HCT116 (cell line): ENCODE measurements around the gene GNB5.

Source experiments
- EGR1 ChIP-seq: IDR thresholded peaks from 2 replicates; pipeline ENCODE4 v1.6.1; 2012; ENCODE audit warnings: low read depth
- EZH2 ChIP-seq: fragments of 200-600 bp; sonication (generic); IDR thresholded peaks from 2 replicates; pipeline ENCODE4 v1.6.1; 2017; ENCODE audit warnings: antibody characterized with exemption, mixed run types
- POLR2A ChIP-seq: IDR thresholded peaks from 2 replicates; pipeline ENCODE4 v1.7.0; 2011; ENCODE audit warnings: borderline replicate concordance; ENCODE audit not compliant: insufficient read depth, insufficient read length; ENCODE audit errors: extremely low read depth
- REST ChIP-seq: IDR thresholded peaks from 2 replicates; pipeline ENCODE4 v1.6.1; 2012; ENCODE audit warnings: low read depth
- SP1 ChIP-seq: IDR thresholded peaks from 2 replicates; pipeline ENCODE4 v1.6.1; 2012; ENCODE audit warnings: low read depth
- SRF ChIP-seq: IDR thresholded peaks from 2 replicates; pipeline ENCODE4 v1.6.1; 2012; ENCODE audit warnings: low read depth
- TCF7L2 ChIP-seq: IDR thresholded peaks from 2 replicates; pipeline ENCODE4 v1.7.0; 2011; ENCODE audit warnings: borderline replicate concordance, inconsistent platforms; ENCODE audit not compliant: insufficient read depth, insufficient read length; ENCODE audit errors: extremely low read depth
- YY1 ChIP-seq: IDR thresholded peaks from 2 replicates; pipeline ENCODE4 v1.6.1; 2011; ENCODE audit warnings: low read length, low read depth, moderate library complexity, mild to moderate bottlenecking; ENCODE audit not compliant: insufficient replicate concordance; ENCODE audit errors: extremely low read depth
- ZNF274 ChIP-seq: fragments of 200-500 bp; sonication (Bioruptor generic); IDR thresholded peaks from 2 replicates; pipeline ENCODE4 v1.6.1; 2014; ENCODE audit warnings: mild to moderate bottlenecking, low read depth, low read length, inconsistent platforms
- TF ChIP-seq, protein P1 (sequence below), 3 experiments: fragments of 200-600 bp in 1 of 3; sonication (generic) in 1 of 3; IDR thresholded peaks in 2 of 3; conservative IDR thresholded peaks in 1 of 3; 2 replicates each; pipeline ENCODE4 v1.5.1; 2012 to 2017; ENCODE audit warnings: low read depth in 2 of 3, low read length in 2 of 3, antibody characterized with exemption in 1 of 3, borderline replicate concordance in 1 of 3, control low read depth in 1 of 3, mild to moderate bottlenecking in 1 of 3, mixed read lengths in 1 of 3, mixed run types in 1 of 3, moderate library complexity in 1 of 3; ENCODE audit not compliant: insufficient read depth in 1 of 3

- TF ChIP-seq EGR1: no peak
- TF ChIP-seq EZH2: no peak
- TF ChIP-seq, protein P1, sequence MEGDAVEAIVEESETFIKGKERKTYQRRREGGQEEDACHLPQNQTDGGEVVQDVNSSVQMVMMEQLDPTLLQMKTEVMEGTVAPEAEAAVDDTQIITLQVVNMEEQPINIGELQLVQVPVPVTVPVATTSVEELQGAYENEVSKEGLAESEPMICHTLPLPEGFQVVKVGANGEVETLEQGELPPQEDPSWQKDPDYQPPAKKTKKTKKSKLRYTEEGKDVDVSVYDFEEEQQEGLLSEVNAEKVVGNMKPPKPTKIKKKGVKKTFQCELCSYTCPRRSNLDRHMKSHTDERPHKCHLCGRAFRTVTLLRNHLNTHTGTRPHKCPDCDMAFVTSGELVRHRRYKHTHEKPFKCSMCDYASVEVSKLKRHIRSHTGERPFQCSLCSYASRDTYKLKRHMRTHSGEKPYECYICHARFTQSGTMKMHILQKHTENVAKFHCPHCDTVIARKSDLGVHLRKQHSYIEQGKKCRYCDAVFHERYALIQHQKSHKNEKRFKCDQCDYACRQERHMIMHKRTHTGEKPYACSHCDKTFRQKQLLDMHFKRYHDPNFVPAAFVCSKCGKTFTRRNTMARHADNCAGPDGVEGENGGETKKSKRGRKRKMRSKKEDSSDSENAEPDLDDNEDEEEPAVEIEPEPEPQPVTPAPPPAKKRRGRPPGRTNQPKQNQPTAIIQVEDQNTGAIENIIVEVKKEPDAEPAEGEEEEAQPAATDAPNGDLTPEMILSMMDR (IDR thresholded peaks at IDR 0.05 in 2 of 3, conservative IDR thresholded peaks at IDR 0.05 in 1 of 3; ENCODE audit: borderline replicate concordance in 1 of 3, insufficient read depth in 1 of 3, low read depth in 2 of 3, low read length in 2 of 3): no peak
- no peak for TF ChIP-seq ZNF274
- no peak for TF ChIP-seq SRF
- TF ChIP-seq TCF7L2: no peak
- TF ChIP-seq POLR2A: no peak
- TF ChIP-seq REST: no peak
- no peak for TF ChIP-seq SP1
- no peak for TF ChIP-seq YY1
These were observed 123.1 kb downstream of the GNB5 start for GRCh38 chr15:52068004-52068615.
